SK-N-MC (cell line): ENCODE data around the gene UNC93A.
A peak's percentile ranks its signal among the peaks of the same experiment; 100 is the strongest.
"Not testable (repeated sequence)": the region's sequence is repeated elsewhere in the genome, so short reads cannot be mapped to it uniquely, and the experiment has no call there.

Experiments
- DNase-seq: peaks from one replicate; pipeline ENCODE4 v3.0.0-alpha.2; 2011; ENCODE audit warnings: low read depth, low spot score
- H3K27ac ChIP-seq: fragments of 200-600 bp; sonication (generic); 2 replicates; pipeline ENCODE4 v1.5.1; 2016; ENCODE audit warnings: mixed run types
- H3K36me3 ChIP-seq: fragments of 200-600 bp; sonication (generic); 2 replicates; pipeline ENCODE4 v1.6.1; 2017; ENCODE audit warnings: antibody characterized with exemption, low read length, mixed read lengths; ENCODE audit not compliant: insufficient read depth
- H3K4me3 ChIP-seq: fragments of 200-600 bp; sonication (generic); 2 replicates; pipeline ENCODE4 v1.5.1; 2016
- H3K9ac ChIP-seq: fragments of 200-600 bp; sonication (generic); 2 replicates; pipeline ENCODE4 v1.8.0; 2017; ENCODE audit warnings: mixed run types, mixed read lengths; ENCODE audit not compliant: insufficient read length
- H3K9me3 ChIP-seq: fragments of 200-600 bp; sonication (generic); 2 replicates; pipeline ENCODE4 v1.6.1; 2017; ENCODE audit warnings: low read depth, mild to moderate bottlenecking, antibody characterized with exemption, low read length, moderate library complexity, mixed read lengths
- EZH2 ChIP-seq: fragments of 200-600 bp; sonication (generic); IDR thresholded peaks from one replicate; pipeline ENCODE4 v1.6.1; 2017; ENCODE audit warnings: antibody characterized with exemption
- FOXP2 ChIP-seq: optimal IDR thresholded peaks from 2 replicates; pipeline ENCODE3; 2011; ENCODE audit warnings: mild to moderate bottlenecking, moderate library complexity; ENCODE audit not compliant: insufficient read depth; ENCODE audit errors: extremely low read length, control extremely low read depth
- POLR2AphosphoS5 ChIP-seq: IDR thresholded peaks from 2 replicates; pipeline ENCODE4 v1.6.1; 2012; ENCODE audit warnings: mild to moderate bottlenecking, low read depth, low read length, borderline replicate concordance

The UNC93A gene

GRCh38 chr6:167347226-167347625 lies 56.1 kb downstream of the UNC93A start:
- no peak for TF ChIP-seq POLR2AphosphoS5
- no peak for TF ChIP-seq EZH2
- no peak for TF ChIP-seq FOXP2
- H3K9ac ChIP-seq, result no peak overlapping the region

DNA sequence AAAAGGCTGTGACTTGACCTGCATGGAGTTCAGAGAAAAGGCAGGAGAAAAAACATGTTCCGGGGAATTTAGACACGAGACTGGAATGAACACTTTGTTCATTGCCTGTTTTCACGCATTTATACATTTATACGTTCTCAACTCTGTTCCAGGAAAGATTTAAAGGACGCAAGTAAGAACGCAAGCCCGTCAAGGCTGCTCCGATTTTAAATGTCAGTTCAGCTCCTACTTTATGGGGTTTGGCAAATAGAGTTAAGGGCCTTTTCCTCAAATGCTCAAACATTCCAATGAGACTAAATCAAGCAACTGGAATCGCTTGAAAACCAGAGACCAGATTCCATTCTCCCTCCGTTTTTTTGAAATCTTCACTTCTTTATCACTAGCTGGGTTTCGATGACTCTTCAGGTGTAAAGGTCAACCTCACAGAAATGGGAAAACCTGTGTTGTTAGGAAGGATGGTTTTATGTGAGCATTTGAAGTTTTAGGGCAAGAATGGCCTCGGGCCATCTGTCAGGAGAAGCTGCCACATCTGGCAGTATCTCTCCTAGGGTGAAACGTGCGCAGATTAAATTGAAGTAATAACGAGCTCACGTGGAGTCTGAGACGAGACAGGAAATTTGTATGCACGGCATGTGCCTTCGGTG lies 58.6 kb downstream of the UNC93A start:
- H3K9me3 ChIP-seq, result no peaks in the 10 kb centered on the region
- no peak for DNase-seq
- H3K9ac ChIP-seq, result no peak overlapping the region
- no peak for TF ChIP-seq EZH2
- TF ChIP-seq FOXP2, result no peak
- no peak for TF ChIP-seq POLR2AphosphoS5
- no peak overlapping the region for H3K27ac ChIP-seq
- H3K36me3 ChIP-seq, result no peaks in the 10 kb centered on the region
- peak overlapping the region; percentile 92 for H3K4me3 ChIP-seq

More at GRCh38 chr6:167347226-167347625, 56.1 kb downstream of the UNC93A start:
- H3K36me3 ChIP-seq, result no peaks in the 10 kb centered on the region
- H3K9me3 ChIP-seq, result no peaks in the 10 kb centered on the region
- H3K27ac ChIP-seq, result no peak overlapping the region
- no peak overlapping the region for H3K4me3 ChIP-seq
- no peak for DNase-seq

GRCh38 chr6:167350275-167350696 lies 59.2 kb downstream of the UNC93A start:
- no peak overlapping the region for H3K27ac ChIP-seq
- H3K4me3 ChIP-seq, result peak overlapping the region; percentile 92
- no peaks in the 10 kb centered on the region for H3K9me3 ChIP-seq
- DNase-seq, result no peak
- no peak for TF ChIP-seq EZH2
- no peak for TF ChIP-seq FOXP2
- no peak for TF ChIP-seq POLR2AphosphoS5
- H3K9ac ChIP-seq, result no peak overlapping the region
- no peaks in the 10 kb centered on the region for H3K36me3 ChIP-seq

GRCh38 chr6:167350731-167351655 lies 59.9 kb downstream of the UNC93A start:
- H3K36me3 ChIP-seq, result no peaks in the 10 kb centered on the region
- H3K27ac ChIP-seq, result no peak overlapping the region
- no peak for DNase-seq
- no peak for TF ChIP-seq EZH2
- no peak for TF ChIP-seq POLR2AphosphoS5
- TF ChIP-seq FOXP2, result peak; percentile 97
- peak overlapping the region; percentile 92 for H3K4me3 ChIP-seq
- no peaks in the 10 kb centered on the region for H3K9me3 ChIP-seq
- H3K9ac ChIP-seq, result peak overlapping the region; percentile 49

GRCh38 chr6:167351656-167352345 lies 60.7 kb downstream of the UNC93A start:
- no peak overlapping the region for H3K9ac ChIP-seq
- peak overlapping the region; percentile 92 for H3K4me3 ChIP-seq
- H3K36me3 ChIP-seq, result no peaks in the 10 kb centered on the region
- DNase-seq, result no peak
- H3K9me3 ChIP-seq, result no peaks in the 10 kb centered on the region
- no peak overlapping the region for H3K27ac ChIP-seq
- TF ChIP-seq EZH2, result no peak
- TF ChIP-seq POLR2AphosphoS5, result no peak
- no peak for TF ChIP-seq FOXP2

DNA sequence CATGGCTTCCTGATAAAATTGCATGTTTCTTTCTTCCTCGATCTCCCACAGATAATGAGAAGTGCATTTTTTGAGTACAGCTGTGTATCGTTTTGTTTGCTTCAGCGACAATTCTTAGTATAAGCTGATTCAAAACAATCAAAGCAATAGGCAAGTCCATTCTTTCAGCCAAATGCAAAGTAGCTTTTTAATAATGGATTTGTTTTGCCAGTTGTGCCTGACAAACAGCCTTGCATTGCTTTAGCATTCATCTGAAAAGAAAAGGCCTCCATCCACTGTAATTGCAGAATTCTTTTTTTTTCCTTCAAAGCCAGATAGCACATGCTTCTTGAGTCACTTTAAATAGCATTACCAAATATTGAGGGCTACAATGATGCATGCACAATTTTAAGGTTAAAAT lies 65.8 kb downstream of the UNC93A start:
- H3K9me3 ChIP-seq, result no peaks in the 10 kb centered on the region
- H3K4me3 ChIP-seq, result no peak overlapping the region
- H3K27ac ChIP-seq, result no peak overlapping the region
- H3K9ac ChIP-seq, result no peak overlapping the region
- no peaks in the 10 kb centered on the region for H3K36me3 ChIP-seq
- no peak for DNase-seq
- TF ChIP-seq FOXP2 (no peak), EZH2 (no peak), POLR2AphosphoS5 (no peak)

- H3K4me3 ChIP-seq, H3K36me3 ChIP-seq, H3K27ac ChIP-seq, H3K9me3 ChIP-seq, DNase-seq, H3K9ac ChIP-seq: not testable (repeated sequence)
Observed at GRCh38 chr6:167358394-167358793, 67.3 kb downstream of the UNC93A start.

- H3K9me3 ChIP-seq, DNase-seq, H3K4me3 ChIP-seq, H3K27ac ChIP-seq, H3K9ac ChIP-seq, H3K36me3 ChIP-seq: not testable (repeated sequence)
Observed at GRCh38 chr6:167361170-167361569, 70.1 kb downstream of the UNC93A start.
